Activated naive CD8-positive, alpha-beta T cell treated with anti-CD3 and anti-CD28 coated beads for 36 hours (primary cell): Measurements from ENCODE around the gene COX7B2. TPM values are rescaled to one million over a fixed set of nuclear protein-coding genes. Genes with fewer than 3 reads are reported as not detected.

Source experiments
- DNase-seq: peaks from one replicate; pipeline ENCODE4 v3.0.0; 2021
- H3K27ac Mint-ChIP-seq: one replicate; pipeline ENCODE4 v1.8.0; 2022; ENCODE audit warnings: mild to moderate bottlenecking, moderate library complexity, mixed read lengths
- H3K27me3 Mint-ChIP-seq: one replicate; pipeline ENCODE4 v1.8.0; 2022; ENCODE audit warnings: mild to moderate bottlenecking, mixed read lengths
- H3K36me3 Mint-ChIP-seq: one replicate; pipeline ENCODE4 v1.8.0; 2021; ENCODE audit warnings: mild to moderate bottlenecking, mixed read lengths
- H3K4me1 Mint-ChIP-seq: one replicate; pipeline ENCODE4 v1.8.0; 2021; ENCODE audit warnings: mixed read lengths
- H3K4me3 Mint-ChIP-seq: one replicate; pipeline ENCODE4 v1.8.0; 2022; ENCODE audit warnings: mild to moderate bottlenecking, moderate library complexity, mixed read lengths
- H3K9me3 Mint-ChIP-seq: one replicate; pipeline ENCODE4 v1.8.0; 2022; ENCODE audit warnings: mixed read lengths
- total RNA-seq, 2 experiments: library from RNA; stranded (reverse); gene quantifications; one replicate each; pipeline ENCODE4 v1.2.3, GENCODE V29; 2021

COX7B2 gene
- total RNA-seq, 2 experiments from 2014 or later, result not detected

GRCh38 chr4:46930891-46931290 is 21.8 kb upstream of the COX7B2 start:
- DNase-seq, result no peak
- Mint-ChIP-seq H3K27ac (no peak overlapping the region), H3K27me3 (no peaks in the 10 kb centered on the region), H3K36me3 (no peaks in the 10 kb centered on the region), H3K4me3 (no peak overlapping the region), H3K9me3 (no peaks in the 10 kb centered on the region), H3K4me1 (no peaks in the 10 kb centered on the region)

- no peaks in the 10 kb centered on the region for H3K27me3 Mint-ChIP-seq
- no peak overlapping the region for H3K4me3 Mint-ChIP-seq
- H3K36me3 Mint-ChIP-seq, result no peaks in the 10 kb centered on the region
- no peak overlapping the region for H3K27ac Mint-ChIP-seq
- no peak for DNase-seq
- no peaks in the 10 kb centered on the region for H3K9me3 Mint-ChIP-seq
- no peaks in the 10 kb centered on the region for H3K4me1 Mint-ChIP-seq
Observed at GRCh38 chr4:46927201-46927600, 18.2 kb upstream of the COX7B2 start.

- H3K27me3 Mint-ChIP-seq, result no peaks in the 10 kb centered on the region
- no peak for DNase-seq
- no peaks in the 10 kb centered on the region for H3K36me3 Mint-ChIP-seq
- no peak overlapping the region for H3K27ac Mint-ChIP-seq
- H3K4me1 Mint-ChIP-seq, result no peaks in the 10 kb centered on the region
- H3K4me3 Mint-ChIP-seq, result no peak overlapping the region
- H3K9me3 Mint-ChIP-seq, result no peaks in the 10 kb centered on the region
Observed at GRCh38 chr4:46924789-46925529, 15.9 kb upstream of the COX7B2 start.

- Mint-ChIP-seq H3K4me1 (no peaks in the 10 kb centered on the region), H3K36me3 (no peaks in the 10 kb centered on the region), H3K9me3 (no peaks in the 10 kb centered on the region), H3K4me3 (no peak overlapping the region), H3K27ac (no peak overlapping the region), H3K27me3 (no peaks in the 10 kb centered on the region)
- DNase-seq, result no peak
Observed at GRCh38 chr4:46922205-46922604, 13.2 kb upstream of the COX7B2 start.

- H3K4me3 Mint-ChIP-seq, result no peak overlapping the region
- H3K9me3 Mint-ChIP-seq, result peaks cover 1% of the 10 kb centered on the region
- H3K27ac Mint-ChIP-seq, result no peak overlapping the region
- no peaks in the 10 kb centered on the region for H3K27me3 Mint-ChIP-seq
- DNase-seq, result no peak
- no peaks in the 10 kb centered on the region for H3K4me1 Mint-ChIP-seq
- H3K36me3 Mint-ChIP-seq, result no peaks in the 10 kb centered on the region
Observed at GRCh38 chr4:46908148-46908547, 897 bp downstream of the COX7B2 start.

GRCh38 chr4:46900082-46900481 is 9.0 kb downstream of the COX7B2 start:
- Mint-ChIP-seq H3K9me3 (no peaks in the 10 kb centered on the region), H3K36me3 (no peaks in the 10 kb centered on the region), H3K27me3 (no peaks in the 10 kb centered on the region), H3K4me1 (no peaks in the 10 kb centered on the region), H3K4me3 (no peak overlapping the region), H3K27ac (no peak overlapping the region)
- no peak for DNase-seq

- Mint-ChIP-seq H3K9me3 (peaks cover 2% of the 10 kb centered on the region), H3K27me3 (no peaks in the 10 kb centered on the region), H3K36me3 (no peaks in the 10 kb centered on the region), H3K4me3 (no peak overlapping the region), H3K27ac (no peak overlapping the region), H3K4me1 (no peaks in the 10 kb centered on the region)
- DNase-seq, result no peak
Observed at GRCh38 chr4:46894826-46895225, 14.2 kb downstream of the COX7B2 start.

GRCh38 chr4:46890056-46890455 is 19.0 kb downstream of the COX7B2 start:
- Mint-ChIP-seq H3K4me3 (no peak overlapping the region), H3K9me3 (peaks cover 2% of the 10 kb centered on the region), H3K36me3 (no peaks in the 10 kb centered on the region), H3K27ac (no peak overlapping the region), H3K27me3 (no peaks in the 10 kb centered on the region), H3K4me1 (no peaks in the 10 kb centered on the region)
- DNase-seq, result no peak

GRCh38 chr4:46889410-46889809 is 19.6 kb downstream of the COX7B2 start:
- no peak overlapping the region for H3K27ac Mint-ChIP-seq
- no peaks in the 10 kb centered on the region for H3K36me3 Mint-ChIP-seq
- H3K4me3 Mint-ChIP-seq, result no peak overlapping the region
- H3K27me3 Mint-ChIP-seq, result no peaks in the 10 kb centered on the region
- no peaks in the 10 kb centered on the region for H3K4me1 Mint-ChIP-seq
- no peak for DNase-seq
- H3K9me3 Mint-ChIP-seq, result peaks cover 2% of the 10 kb centered on the region

- Mint-ChIP-seq H3K27me3 (no peaks in the 10 kb centered on the region), H3K4me1 (no peaks in the 10 kb centered on the region), H3K4me3 (no peak overlapping the region), H3K27ac (no peak overlapping the region), H3K36me3 (no peaks in the 10 kb centered on the region), H3K9me3 (no peaks in the 10 kb centered on the region)
- no peak for DNase-seq
Observed at GRCh38 chr4:46886711-46887110, 22.3 kb downstream of the COX7B2 start.

GRCh38 chr4:46878641-46879040 is 30.4 kb downstream of the COX7B2 start:
- no peaks in the 10 kb centered on the region for H3K27me3 Mint-ChIP-seq
- DNase-seq, result no peak
- no peaks in the 10 kb centered on the region for H3K36me3 Mint-ChIP-seq
- H3K9me3 Mint-ChIP-seq, result no peaks in the 10 kb centered on the region
- H3K27ac Mint-ChIP-seq, result no peak overlapping the region
- no peak overlapping the region for H3K4me3 Mint-ChIP-seq
- no peaks in the 10 kb centered on the region for H3K4me1 Mint-ChIP-seq

GRCh38 chr4:46874811-46875210 is 34.2 kb downstream of the COX7B2 start:
- Mint-ChIP-seq H3K27ac (no peak overlapping the region), H3K4me1 (no peaks in the 10 kb centered on the region), H3K9me3 (peaks cover 7% of the 10 kb centered on the region), H3K36me3 (no peaks in the 10 kb centered on the region), H3K27me3 (no peaks in the 10 kb centered on the region), H3K4me3 (no peak overlapping the region)
- no peak for DNase-seq

- no peak for DNase-seq
- Mint-ChIP-seq H3K4me3 (no peak overlapping the region), H3K27ac (no peak overlapping the region), H3K36me3 (no peaks in the 10 kb centered on the region), H3K9me3 (peaks cover 7% of the 10 kb centered on the region), H3K27me3 (no peaks in the 10 kb centered on the region), H3K4me1 (no peaks in the 10 kb centered on the region)
Observed at GRCh38 chr4:46870411-46870810, 38.6 kb downstream of the COX7B2 start.

- Mint-ChIP-seq H3K36me3 (no peaks in the 10 kb centered on the region), H3K27me3 (peaks cover 5% of the 10 kb centered on the region), H3K9me3 (no peaks in the 10 kb centered on the region), H3K27ac (no peak overlapping the region), H3K4me3 (no peak overlapping the region), H3K4me1 (no peaks in the 10 kb centered on the region)
- no peak for DNase-seq
Observed at GRCh38 chr4:46856333-46856732, 52.7 kb downstream of the COX7B2 start.

- no peaks in the 10 kb centered on the region for H3K4me1 Mint-ChIP-seq
- DNase-seq, result no peak
- peaks cover 10% of the 10 kb centered on the region for H3K27me3 Mint-ChIP-seq
- no peaks in the 10 kb centered on the region for H3K36me3 Mint-ChIP-seq
- H3K27ac Mint-ChIP-seq, result no peak overlapping the region
- H3K4me3 Mint-ChIP-seq, result no peak overlapping the region
- H3K9me3 Mint-ChIP-seq, result no peaks in the 10 kb centered on the region
Observed at GRCh38 chr4:46852800-46853199, 56.2 kb downstream of the COX7B2 start.

GRCh38 chr4:46850026-46850425 is 59.0 kb downstream of the COX7B2 start:
- no peak for DNase-seq
- Mint-ChIP-seq H3K4me3 (no peak overlapping the region), H3K9me3 (no peaks in the 10 kb centered on the region), H3K4me1 (no peaks in the 10 kb centered on the region), H3K27ac (no peak overlapping the region), H3K36me3 (no peaks in the 10 kb centered on the region), H3K27me3 (peaks cover 10% of the 10 kb centered on the region)
